IMR-90 (cell line): ENCODE data around the gene CDH22.

Source experiments
- MAZ ChIP-seq: IDR thresholded peaks from 2 replicates; pipeline ENCODE4 v1.6.1; 2012; ENCODE audit warnings: low read depth, mild to moderate bottlenecking, low read length, improper control_type of control experiment, moderate library complexity, borderline replicate concordance
- MXI1 ChIP-seq: IDR thresholded peaks from 2 replicates; pipeline ENCODE4 v1.6.1; 2012; ENCODE audit warnings: low read depth, mild to moderate bottlenecking, low read length, moderate library complexity, borderline replicate concordance
- POLR2A ChIP-seq: IDR thresholded peaks from 2 replicates; pipeline ENCODE4 v1.6.1; 2012; ENCODE audit warnings: mild to moderate bottlenecking, low read depth, low read length
- TF ChIP-seq, protein P1 (sequence below): conservative IDR thresholded peaks from 2 replicates; pipeline ENCODE4 v1.5.1; 2012; ENCODE audit warnings: mild to moderate bottlenecking, low read depth, low read length, improper control_type of control experiment
- TF ChIP-seq, protein P2 (sequence below): fragments of 150-350 bp; IDR thresholded peaks from 2 replicates; pipeline ENCODE4 v1.6.1; 2016; ENCODE audit warnings: low read depth, mild to moderate bottlenecking, low read length, moderate library complexity, borderline replicate concordance
- TF ChIP-seq, protein P3 (sequence below): fragments of 150-350 bp; IDR thresholded peaks from 2 replicates; pipeline ENCODE4 v1.6.1; 2017; ENCODE audit warnings: mild to moderate bottlenecking, antibody characterized with exemption, low read length, low read depth

GRCh38 chr20:46240881-46241280 lies 67.4 kb downstream of the CDH22 start:
- TF ChIP-seq MXI1 (no peak), POLR2A (no peak), MAZ (no peak)
- TF ChIP-seq, protein P1, sequence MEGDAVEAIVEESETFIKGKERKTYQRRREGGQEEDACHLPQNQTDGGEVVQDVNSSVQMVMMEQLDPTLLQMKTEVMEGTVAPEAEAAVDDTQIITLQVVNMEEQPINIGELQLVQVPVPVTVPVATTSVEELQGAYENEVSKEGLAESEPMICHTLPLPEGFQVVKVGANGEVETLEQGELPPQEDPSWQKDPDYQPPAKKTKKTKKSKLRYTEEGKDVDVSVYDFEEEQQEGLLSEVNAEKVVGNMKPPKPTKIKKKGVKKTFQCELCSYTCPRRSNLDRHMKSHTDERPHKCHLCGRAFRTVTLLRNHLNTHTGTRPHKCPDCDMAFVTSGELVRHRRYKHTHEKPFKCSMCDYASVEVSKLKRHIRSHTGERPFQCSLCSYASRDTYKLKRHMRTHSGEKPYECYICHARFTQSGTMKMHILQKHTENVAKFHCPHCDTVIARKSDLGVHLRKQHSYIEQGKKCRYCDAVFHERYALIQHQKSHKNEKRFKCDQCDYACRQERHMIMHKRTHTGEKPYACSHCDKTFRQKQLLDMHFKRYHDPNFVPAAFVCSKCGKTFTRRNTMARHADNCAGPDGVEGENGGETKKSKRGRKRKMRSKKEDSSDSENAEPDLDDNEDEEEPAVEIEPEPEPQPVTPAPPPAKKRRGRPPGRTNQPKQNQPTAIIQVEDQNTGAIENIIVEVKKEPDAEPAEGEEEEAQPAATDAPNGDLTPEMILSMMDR = no peak
- TF ChIP-seq, protein P2, sequence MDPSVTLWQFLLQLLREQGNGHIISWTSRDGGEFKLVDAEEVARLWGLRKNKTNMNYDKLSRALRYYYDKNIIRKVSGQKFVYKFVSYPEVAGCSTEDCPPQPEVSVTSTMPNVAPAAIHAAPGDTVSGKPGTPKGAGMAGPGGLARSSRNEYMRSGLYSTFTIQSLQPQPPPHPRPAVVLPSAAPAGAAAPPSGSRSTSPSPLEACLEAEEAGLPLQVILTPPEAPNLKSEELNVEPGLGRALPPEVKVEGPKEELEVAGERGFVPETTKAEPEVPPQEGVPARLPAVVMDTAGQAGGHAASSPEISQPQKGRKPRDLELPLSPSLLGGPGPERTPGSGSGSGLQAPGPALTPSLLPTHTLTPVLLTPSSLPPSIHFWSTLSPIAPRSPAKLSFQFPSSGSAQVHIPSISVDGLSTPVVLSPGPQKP = no peak
- TF ChIP-seq, protein P3, sequence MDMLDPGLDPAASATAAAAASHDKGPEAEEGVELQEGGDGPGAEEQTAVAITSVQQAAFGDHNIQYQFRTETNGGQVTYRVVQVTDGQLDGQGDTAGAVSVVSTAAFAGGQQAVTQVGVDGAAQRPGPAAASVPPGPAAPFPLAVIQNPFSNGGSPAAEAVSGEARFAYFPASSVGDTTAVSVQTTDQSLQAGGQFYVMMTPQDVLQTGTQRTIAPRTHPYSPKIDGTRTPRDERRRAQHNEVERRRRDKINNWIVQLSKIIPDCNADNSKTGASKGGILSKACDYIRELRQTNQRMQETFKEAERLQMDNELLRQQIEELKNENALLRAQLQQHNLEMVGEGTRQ = no peak
